ENCODE results near the gene GRM3.

The GRM3 gene

DNA sequence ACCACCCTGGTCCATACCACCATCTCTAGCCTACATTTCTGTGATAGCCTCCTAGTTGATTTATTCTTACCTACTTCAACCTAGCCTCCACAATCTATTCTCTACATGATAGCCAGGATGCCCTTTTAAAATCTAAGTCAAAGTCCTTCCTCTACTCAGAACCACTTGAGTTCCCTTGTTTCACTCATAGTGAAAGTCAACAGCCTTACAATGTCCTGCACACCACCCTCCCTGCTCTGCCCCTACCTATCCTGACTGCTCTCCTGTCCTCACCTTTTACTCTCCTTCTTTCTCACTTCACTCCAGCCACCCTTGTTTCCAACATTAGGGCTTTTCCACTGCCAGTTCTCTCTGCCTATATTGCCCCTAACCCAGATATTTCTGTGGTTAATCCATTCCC lies 146.7 kb downstream of the GRM3 start:
- no peak for DNase-seq

DNA sequence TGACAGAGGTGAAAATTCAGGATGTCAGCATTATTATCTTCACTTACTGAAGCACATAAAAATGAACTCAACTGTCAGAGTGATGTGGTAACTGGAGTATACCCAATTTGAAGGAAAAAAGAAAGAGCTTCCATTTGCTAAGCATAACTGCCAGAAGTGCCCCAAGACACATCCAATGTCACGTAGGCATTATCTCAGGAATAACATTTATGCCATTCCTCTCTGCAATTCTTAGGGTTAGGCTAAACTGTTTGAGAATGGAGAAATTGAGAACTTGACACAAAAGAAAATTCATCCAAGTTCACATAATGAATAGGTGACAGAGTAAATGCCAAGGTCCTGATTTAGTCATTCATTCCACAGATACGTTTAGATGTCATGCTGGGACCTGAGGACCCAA lies 148.6 kb downstream of the GRM3 start:
- no peak for DNase-seq

DNA sequence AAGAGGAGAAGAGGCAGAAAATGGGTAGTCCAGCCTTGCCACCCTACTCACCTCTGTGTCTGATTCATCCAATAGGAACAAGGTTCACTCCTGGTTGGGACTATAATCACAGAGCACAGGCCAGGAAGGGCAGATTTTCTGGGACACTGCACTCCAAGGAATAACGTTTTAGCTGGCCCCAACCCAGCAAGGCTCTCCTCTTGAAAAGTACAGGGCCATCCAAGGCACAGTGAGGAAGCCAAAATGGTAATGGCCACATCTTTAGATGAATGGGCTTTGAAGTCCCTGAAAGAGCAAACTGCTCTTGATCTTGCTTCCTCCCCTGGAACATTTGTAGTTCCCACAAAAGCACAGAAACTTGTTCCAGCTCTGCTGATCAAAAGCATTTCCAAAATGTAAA lies 149.4 kb downstream of the GRM3 start:
- DNase-seq, result no peak

DNA sequence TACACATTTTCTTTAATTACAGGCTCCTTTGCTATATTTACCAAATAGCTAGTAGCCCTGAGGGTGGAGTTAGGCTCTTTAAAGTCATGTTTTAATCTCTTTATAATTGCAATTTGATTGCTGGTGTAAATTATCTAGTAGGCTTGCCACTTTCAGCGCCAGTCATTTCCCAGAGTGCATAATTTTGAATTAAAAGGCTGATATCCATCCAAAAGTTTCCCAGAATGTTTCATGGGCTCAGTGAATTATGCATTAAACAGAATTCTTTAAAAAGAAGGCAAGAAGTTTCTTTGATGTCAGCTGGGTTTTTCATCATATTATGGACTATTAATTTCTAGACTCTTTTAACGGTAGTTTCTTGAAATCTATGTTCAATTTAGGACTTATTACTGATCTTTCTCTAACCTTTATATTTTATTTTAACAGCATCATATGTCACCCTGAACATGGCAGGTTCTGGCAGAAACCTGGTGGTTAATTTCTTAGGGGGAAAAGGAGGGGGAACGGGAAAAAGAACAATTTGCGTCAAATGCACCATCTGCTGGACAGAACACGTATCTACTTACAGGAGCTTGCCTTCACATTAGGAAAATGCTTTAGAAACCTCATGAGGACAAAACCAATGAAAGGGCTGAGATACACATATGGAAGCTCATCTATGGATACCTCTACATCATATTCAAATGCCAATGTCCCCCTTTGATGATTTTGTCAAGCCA lies 171.1 kb downstream of the GRM3 start:
- no peak for DNase-seq

DNA sequence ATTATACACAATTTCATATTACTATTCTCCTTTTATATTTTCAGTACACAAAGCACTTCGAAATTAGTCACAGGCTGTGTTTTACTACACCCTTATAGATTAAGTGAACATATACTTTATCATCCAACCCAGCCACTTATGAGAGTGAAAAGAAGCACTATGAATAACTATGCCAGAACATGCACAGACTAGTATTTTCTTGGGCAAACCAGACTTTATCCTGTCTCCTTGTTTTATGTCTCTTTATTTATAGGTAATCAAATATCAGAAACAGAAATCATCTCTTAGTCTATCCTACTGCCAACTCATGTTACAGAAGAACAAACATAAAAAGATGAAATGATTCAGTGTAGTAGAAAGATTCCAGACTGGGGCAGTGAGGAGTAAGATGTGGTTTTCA lies 171.8 kb downstream of the GRM3 start:
- no peak for DNase-seq

DNA sequence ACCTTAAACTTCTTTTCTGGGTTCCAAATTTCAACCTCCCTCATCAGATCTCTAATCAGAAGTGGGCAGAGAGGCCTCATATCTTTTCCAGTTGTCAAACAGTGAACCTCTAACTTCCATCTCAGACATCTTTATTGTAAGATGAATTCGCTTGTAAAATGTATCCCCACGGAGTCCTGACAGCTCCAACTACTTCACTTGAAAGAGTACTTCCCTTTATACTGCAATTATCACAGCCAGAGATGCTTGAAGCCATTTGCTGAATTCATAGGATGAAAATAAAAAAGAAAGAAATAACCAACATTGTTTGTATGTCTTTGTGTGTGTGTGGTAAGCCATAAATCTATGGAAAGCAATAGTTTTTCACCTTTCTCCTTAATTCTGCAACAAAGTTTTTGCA lies 175.2 kb downstream of the GRM3 start:
- no peak for DNase-seq

DNA sequence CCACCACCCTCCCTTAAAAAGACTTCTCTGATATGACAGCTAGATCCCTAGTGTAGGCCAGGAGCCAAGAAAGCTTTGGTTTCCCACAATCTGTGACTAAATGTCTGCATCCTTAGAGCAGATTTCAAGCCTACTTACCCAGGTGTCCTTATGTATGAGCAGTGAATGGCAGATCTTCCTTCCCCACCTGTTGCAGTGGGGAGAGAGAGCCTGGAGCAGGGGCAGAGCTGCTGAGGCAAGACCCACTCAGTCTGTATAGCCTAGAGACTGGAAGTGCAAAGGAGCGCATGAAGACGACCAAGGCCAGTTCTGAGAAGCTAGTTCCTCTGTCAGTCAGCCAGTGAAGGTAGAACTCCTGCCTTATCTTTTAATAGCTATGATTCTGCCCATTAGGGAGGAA lies 180.1 kb downstream of the GRM3 start:
- DNase-seq, result no peak

DNA sequence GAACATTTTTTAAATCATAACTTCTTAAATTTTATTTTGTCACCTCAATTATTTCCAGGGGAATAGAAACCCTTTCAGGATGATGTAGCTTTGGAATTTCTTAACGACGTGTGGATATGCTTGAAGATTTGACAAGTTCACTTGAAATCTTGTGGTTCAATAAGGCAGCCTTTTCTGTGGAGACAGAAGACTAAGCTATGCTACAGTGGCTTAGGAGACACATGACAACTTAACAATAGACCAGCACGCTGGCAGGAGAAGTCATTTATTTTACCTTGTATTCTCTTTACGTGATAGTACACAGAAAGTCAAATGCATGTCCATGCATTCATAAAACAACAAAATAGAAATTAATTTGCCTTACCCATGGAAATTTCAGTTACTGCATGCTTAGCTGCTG lies 181.6 kb downstream of the GRM3 start:
- DNase-seq, result no peak

DNA sequence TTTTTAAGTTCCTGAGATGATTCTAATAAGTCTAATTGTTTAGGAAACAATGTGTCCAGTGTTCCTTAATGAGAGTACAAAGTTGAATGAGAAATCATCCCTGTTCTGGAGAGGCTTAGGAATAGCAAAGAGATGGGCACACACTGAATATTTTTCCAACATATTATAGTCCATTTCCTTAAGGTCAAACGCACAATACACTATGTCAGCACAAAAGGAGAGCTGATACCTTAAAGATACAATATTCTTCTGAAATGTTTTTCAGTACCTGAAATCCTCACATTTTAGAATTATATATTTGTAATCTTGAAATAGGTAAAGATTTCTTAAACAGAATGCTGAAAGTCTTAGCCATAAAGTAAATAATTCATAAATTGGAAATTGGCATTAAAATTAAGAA lies 183.2 kb downstream of the GRM3 start:
- no peak for DNase-seq

DNA sequence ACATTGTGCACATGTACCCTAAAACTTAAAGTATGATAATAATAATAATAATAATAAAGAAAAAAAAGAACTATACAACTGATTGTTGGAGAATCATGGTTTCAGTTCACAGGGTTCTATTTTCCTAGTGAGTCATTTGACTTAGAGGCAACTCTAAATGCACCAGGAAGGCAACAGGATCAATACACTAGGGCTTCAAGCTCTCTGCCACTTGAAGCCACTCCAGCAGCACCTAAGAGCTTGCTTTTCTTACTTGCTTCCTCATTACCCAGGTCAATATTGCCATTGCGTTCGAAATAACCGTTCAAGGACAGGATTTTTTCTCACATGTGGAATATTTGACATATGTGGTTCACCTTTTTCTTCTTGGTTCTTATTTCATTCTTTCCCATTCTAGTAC lies 189.7 kb downstream of the GRM3 start:
- DNase-seq, result no peak

DNA sequence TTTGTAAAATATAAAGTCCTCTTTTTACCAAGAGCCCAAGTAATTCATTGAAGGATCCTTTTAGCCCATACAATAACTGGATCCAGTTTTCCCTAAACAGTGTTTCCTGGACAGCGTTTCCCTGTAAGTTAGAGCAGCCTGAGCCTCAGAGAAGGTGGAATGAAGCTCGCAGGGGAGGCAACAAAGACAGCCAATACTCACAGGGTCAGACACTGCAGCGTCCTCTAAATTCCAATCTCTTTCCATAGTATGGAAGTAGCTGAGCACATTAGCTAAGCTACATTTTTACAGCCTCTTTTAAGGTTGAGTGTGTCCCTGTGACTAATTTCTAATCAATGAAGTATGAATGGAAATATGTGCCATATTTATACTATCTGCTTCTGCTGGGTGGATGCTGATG lies 193.5 kb downstream of the GRM3 start:
- DNase-seq, result no peak

DNA sequence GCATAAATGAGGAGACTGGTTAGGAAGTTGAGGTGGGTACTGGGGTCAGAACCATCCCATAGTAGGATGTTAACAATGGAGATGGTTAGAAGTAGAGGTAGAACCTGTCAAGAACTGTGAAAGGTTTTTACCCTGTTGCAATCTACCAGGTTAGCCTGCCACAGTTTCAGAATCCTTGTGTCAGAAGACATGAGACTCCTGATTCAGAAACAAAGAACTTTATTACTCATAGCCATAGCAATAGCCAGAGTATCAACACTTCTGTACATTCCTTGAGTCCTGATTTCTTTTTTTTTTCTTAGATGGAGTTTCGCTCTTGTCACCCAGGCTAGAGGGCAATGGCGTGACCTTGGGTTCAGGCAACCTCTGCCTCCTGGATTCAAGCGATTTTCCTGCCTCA lies 200.9 kb downstream of the GRM3 start:
- no peak for DNase-seq

DNA sequence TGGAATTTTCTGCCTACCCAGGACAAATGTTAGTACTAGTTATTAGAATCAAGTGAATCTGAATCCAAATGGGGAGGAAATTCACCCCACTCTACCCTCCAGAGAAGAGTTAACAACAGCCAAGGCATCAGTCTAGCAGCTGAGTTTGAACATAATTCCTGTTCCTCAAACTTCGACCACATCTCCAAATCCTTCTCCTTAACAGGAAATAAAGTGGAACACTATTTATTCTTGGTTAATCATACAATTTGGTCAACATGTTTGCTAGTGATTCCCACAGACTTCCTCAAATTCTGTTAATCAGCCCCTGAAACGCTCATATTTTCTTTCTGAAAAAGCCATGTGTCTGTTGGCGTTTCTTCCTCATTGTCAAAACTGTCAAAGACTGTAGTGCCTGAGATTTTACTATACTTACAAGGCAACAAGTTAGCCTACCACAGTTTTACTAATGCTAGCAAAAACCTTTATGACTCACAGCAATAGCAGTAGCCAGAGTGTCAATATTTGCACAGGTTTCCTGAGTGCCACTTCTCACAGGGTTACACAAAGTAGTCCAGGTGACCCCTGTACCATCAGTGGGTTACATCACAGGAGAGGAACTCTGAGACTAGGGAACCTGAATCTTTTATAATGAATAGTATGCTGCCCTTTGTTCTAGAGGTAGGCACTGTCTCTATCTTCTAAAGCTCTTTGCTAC lies 202.9 kb downstream of the GRM3 start:
- no peak for DNase-seq

DNA sequence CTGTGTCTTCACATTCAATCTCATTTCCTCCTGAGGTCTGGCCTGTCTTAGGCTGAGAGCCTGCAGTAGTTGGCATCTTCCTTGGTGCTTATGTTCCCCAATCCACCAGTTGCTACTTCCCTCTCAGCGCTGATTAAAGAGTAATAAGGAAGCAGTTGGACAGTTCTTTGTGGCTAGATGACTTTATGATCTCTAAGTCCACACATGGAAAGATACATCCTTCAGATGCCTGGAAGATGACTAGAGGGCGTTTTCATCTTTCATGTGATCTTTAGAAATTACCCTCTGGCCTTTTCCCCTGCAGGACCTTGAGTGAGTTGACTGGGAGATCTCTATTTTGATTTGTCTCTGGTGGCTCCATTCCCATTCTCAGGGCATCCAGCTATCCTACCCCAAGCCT lies 204.5 kb downstream of the GRM3 start:
- no peak for DNase-seq

DNA sequence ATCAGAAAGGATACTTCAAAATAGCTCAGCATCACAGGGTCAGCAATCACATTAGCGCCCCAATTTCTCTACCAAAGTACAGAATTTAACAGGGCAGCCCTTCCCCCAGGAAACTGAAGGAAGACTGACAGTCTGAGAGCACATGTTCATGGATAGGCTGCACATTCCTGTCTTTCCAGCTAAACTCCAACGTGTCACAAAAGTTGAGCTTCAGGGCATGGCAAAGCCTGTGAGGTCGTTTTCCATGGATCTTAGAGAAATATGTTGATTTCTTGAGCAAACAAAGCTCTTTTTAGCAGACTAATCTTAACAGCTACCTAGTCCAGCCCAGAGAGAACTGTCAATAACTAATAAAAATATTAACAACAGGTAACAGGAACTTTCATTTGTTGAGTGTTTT lies 207.9 kb downstream of the GRM3 start:
- DNase-seq, result no peak

DNA sequence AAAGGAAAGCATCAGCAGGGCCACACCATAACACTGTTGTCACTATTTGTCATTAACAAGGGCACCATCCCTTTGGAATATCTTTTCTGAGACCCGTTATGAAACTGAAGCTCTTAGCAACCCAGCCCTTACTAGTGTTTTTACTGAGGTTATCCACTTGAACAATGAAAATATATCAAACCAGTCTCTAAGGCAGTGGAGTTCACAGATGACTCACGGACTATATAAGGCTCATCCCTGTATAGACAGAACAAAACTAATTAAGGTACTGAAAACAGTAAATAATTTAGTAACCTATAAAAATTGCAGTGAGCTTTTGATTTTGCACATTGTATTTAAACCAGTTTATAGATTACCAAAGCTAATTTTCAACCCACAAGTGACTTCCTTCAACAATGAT lies 219.7 kb downstream of the GRM3 start:
- no peak for DNase-seq

DNA sequence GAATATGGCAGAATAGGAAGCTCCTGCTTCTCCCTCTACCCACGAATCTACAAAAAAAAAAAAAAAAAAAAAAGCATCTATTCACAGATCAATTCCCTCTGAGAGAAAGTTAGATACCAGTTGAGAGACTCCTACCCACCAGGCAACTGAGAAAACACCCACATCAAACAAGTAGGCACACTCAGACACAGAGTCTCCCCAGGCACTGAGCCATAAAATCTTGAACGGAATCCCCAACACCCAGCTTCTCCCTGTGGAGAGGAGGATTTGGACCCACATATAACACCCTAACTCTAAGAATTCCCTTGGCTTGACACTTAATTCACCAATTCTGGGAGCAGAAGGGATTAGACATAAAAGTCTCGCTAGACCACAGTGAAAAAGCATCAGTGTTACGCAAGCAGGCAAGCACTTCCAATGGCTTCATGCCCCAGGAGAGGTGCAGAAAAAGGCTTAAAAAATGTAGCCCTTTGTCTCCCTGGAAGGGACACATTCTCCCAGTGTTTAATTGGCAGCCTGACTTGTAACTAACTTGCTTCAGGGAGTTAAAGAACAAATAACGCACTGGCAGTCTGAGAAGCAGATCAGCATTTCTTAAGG lies 223.6 kb downstream of the GRM3 start:
- DNase-seq, result no peak

DNA sequence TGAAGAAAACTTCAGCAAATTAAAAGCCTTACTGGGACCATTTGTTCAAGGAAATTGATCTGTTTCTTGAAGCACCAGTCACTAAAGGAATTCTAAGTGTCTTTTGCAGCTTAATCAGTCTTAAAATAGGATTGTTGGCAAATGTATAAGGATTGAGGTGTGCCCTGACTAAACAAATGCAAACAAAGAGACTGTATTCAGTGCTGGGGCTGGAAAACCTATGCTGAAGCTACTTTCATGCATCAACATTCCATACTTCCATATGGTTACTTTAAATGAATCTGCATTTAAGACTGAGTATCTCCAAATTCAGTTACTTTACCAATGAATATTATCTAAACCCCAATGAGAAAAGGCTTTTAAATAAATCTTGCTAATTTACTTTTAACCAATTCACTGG lies 232.4 kb downstream of the GRM3 start:
- DNase-seq, result no peak

DNA sequence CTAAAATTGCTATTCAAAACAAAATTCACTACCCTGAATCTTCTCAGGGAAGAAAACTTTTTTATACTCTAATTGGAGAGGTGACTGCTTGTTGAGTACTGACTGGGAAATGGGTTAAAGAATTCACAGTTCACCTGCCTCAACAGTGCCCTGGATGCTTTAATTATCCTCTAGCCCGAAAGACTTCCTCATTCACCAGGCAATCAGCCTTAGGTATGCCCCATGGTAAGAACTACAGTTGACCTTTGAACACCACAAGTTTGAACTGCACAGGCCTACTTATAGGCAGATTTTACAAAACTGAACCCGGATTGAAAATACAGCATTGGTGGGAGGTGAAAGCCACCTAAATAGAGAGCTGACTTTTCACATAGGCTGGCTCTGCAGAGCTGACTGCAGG lies 240.4 kb downstream of the GRM3 start:
- DNase-seq, result no peak

DNA sequence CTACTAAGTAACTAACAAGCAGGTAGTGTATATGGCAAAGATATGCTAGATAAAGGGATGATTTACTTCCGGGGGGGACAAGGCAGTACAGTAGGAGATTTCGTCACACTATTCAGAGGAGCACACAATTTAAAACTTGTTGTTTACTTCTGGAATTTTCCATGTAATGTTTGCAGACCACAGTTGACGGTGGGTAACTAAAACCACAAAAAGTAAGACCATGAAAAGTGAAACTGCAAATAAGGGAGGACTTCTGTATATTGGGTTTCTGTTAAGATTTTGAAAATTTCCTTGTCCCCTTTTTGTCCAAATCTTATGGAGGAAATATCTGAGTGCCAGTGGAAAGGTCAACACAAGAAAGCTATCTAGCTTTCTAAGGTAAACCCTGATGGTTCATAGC lies 245.8 kb downstream of the GRM3 start:
- no peak for DNase-seq

DNA sequence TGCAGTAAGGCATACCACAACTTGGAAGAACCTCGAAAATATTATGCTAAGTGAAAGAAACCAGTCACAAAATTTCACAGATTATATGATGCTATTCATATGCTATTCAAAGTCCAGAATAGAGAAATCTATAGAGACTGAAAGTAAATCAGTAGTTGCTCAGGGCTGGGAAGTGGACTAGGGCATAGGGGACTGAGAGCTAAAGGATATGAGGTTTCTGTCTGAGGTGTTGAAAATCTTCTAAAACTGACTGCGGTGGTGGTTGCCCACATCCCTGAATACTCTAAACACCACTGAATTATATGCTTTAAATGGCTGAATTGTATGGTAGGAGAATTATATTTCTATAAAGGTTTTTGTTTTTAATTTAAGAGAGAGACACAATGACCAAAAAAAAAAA lies 254.5 kb downstream of the GRM3 start:
- DNase-seq, result no peak

DNA sequence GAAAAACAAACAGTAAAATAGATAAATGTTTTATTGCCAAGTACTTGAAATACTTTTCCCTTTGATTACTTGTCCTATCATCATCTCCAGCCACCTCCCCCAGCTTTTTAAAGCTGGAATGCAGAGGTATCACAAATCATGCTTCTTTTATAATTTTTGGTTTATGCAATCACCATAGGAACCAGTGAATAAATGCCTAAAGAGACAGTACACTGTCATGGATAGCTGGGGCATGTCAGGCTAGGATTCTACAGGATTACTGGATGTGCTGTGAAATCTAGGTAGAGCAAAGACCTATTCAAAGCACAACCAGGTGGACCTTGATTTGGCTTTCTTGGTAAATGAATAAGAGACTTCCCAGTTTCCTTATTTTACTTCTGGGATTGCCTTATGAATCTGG lies 257.2 kb downstream of the GRM3 start:
- no peak for DNase-seq

DNA sequence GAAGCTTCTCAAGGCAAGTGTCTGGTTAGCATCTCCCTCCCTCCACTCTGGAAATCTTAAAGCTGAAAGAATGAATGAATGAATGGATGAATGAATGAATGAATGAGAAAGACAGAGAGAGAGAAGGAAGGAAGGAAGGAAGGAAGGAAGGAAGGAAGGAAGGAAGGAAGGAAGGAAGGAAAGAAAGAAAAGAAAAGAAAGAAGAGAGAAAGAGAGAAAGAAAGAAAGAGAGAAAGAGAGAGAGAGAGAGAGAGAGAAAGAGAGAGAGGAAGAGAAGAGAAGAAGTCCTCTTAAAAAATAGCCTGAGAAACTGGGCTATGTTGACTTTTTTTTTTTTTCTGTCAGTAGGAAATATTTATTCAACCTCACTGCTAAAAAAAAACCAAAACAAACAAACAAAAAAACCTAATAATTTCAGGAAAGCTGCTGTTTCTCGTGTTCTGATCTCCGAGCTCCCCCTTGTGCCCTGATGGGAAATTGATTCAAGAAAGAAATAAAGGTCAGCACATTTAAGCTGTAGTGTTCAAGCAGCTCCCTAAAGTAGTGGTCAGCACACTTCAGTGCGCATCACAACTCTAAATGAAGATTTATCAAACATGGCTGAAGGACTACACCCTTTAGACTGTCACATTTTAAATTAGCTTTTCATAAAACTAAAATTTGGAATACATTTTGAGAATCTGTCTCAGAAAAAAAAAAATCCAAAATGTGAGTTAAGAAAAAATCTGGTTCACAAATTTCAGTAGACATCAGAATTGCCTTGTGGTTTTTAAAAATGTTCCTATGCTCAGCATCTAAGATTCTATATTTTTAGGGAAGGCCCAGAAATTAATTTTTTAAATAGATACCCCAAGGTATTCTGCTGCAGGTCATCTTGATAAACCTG lies 261.5 kb downstream of the GRM3 start:
- DNase-seq, result no peak

DNA sequence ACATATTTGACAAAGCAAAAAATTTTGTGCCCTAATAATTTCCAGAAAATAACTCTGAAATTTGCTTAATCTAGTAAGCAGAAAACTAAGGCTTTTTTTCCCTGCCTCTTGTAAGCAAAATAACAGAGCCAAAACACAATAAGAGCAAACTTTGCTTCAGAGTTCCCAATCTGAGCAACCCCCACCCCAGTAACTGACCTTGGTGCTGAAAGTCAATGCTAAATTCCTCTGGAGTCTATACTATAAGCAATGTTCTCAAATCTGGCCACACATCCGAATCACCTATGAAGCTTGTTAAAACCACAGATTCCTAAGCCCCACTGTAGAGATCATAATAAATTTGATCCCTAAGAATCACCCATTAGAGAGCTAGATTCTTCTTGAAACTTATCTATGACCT lies 265.2 kb downstream of the GRM3 start:
- DNase-seq, result no peak

Data from activated CD4-positive, alpha-beta T cell treated with anti-CD3 and anti-CD28 coated beads for 1 hour (primary cell).